Measurements from ENCODE around the gene PPP2R5E.

GRCh38 chr14:63480599-63480998, 62.6 kb downstream of the PPP2R5E start:
- TF ChIP-seq CTCF (IDR thresholded peaks at IDR 0.05): no peak
- TF ChIP-seq POLR2A (IDR thresholded peaks at IDR 0.05): no peak
